Fibroblast of the aortic adventitia (primary cell): ENCODE results near the gene HSD17B11. TPM values are rescaled to one million over a fixed set of nuclear protein-coding genes. Genes with fewer than 3 reads are reported as not detected.

Experiments
- DNase-seq: peaks from one replicate; pipeline ENCODE4 v3.0.0-alpha.2; 2010; ENCODE audit warnings: low read depth
- H3K4me3 ChIP-seq: 2 replicates; pipeline ENCODE4 v1.5.1; 2011; ENCODE audit warnings: low read depth, mild to moderate bottlenecking, control low read depth, low read length, moderate library complexity
- total RNA-seq: library from RNA; depleted of rRNA; stranded (reverse); fragments of >200 nt; gene quantifications from 2 replicates; pipeline ENCODE4 v1.2.3, GENCODE V29; 2012; ENCODE audit warnings: low replicate concordance
- TF ChIP-seq, protein P1 (sequence below): IDR thresholded peaks from 2 replicates; pipeline ENCODE4 v1.5.1; 2011; ENCODE audit warnings: mild to moderate bottlenecking, low read length, control low read depth, inconsistent platforms; ENCODE audit not compliant: insufficient read depth

Gene HSD17B11
- total RNA-seq, 1 donor = 46.8 TPM

DNA sequence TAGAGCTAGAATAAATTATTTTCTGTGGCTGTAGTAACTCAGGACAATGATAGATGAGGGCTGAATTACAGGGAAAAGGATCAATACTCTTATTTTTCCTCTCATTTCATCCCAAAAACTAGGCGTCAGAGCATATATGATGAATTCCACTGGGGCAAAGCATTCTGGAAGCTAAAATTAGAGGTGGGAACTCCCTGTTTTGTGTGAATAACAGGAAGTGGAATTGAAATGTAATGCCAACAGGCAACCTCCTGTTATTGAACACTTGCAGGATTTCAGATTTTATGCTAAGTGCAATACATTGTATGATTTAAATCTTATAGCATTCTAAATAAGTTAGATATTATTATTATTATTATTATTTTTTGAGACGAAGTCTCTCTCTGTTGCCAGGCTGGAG, 20.9 kb downstream of the HSD17B11 start:
- no peak overlapping the region for H3K4me3 ChIP-seq
- DNase-seq = no peak
- TF ChIP-seq, protein P1, sequence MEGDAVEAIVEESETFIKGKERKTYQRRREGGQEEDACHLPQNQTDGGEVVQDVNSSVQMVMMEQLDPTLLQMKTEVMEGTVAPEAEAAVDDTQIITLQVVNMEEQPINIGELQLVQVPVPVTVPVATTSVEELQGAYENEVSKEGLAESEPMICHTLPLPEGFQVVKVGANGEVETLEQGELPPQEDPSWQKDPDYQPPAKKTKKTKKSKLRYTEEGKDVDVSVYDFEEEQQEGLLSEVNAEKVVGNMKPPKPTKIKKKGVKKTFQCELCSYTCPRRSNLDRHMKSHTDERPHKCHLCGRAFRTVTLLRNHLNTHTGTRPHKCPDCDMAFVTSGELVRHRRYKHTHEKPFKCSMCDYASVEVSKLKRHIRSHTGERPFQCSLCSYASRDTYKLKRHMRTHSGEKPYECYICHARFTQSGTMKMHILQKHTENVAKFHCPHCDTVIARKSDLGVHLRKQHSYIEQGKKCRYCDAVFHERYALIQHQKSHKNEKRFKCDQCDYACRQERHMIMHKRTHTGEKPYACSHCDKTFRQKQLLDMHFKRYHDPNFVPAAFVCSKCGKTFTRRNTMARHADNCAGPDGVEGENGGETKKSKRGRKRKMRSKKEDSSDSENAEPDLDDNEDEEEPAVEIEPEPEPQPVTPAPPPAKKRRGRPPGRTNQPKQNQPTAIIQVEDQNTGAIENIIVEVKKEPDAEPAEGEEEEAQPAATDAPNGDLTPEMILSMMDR = no peak

DNA sequence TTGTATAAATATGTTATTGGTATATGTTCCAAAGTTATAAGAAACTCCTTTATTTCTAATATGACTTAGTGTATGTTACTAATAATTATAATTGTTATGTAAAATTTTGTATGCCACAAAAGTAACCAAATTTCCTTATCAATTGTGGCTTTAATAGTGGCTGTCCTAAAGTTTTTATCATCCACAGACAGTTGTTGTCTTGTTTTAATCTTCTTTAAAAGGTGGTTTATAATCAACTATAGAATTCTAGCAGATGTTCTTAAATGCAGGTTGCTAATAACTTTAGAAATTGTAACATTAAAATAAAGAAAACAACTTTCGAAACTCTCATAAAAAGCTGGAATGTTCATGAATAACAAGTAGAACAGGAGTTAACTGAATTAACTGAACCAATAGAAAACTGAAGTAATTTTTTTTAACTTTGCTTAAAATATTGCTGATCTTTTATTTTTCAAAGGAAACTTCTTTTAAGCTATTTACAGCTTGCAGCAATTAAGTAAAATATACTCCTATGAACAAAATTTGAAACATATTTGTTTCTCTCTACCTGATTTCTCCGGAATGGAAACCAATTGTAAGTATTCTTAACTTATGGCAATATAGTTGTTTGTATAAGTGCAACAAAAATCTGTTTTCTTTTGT, 24.3 kb downstream of the HSD17B11 start:
- no peak for DNase-seq
- no peak overlapping the region for H3K4me3 ChIP-seq
- TF ChIP-seq, protein P1 = no peak

- TF ChIP-seq, protein P1 = no peak
- no peak for DNase-seq
Observed at GRCh38 chr4:87365348-87365747, 25.6 kb downstream of the HSD17B11 start.

DNA sequence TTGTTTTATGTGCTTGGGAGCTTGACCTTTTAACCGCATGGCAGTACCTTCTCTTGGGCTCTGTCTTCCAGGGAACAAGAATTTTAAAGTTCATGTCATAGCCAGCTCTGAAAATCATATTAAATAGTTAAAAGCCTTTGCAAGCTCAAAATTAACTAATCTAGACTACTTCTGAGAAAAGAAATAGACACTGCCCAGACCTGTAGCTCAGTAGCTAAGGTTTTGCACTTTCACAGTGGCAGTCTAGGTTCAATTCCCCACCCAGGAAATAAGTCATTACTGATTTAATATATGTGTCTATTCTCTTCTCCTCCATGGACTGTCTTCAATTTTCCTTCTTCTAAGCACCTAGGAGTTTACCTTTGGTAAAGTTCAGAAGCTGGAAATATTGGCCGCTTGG, 27.4 kb downstream of the HSD17B11 start:
- peak; percentile 37 for DNase-seq
- TF ChIP-seq, protein P1 = no peak
- no peak overlapping the region for H3K4me3 ChIP-seq

More at GRCh38 chr4:87365348-87365747, 25.6 kb downstream of the HSD17B11 start:
- H3K4me3 ChIP-seq = no peak overlapping the region

DNA sequence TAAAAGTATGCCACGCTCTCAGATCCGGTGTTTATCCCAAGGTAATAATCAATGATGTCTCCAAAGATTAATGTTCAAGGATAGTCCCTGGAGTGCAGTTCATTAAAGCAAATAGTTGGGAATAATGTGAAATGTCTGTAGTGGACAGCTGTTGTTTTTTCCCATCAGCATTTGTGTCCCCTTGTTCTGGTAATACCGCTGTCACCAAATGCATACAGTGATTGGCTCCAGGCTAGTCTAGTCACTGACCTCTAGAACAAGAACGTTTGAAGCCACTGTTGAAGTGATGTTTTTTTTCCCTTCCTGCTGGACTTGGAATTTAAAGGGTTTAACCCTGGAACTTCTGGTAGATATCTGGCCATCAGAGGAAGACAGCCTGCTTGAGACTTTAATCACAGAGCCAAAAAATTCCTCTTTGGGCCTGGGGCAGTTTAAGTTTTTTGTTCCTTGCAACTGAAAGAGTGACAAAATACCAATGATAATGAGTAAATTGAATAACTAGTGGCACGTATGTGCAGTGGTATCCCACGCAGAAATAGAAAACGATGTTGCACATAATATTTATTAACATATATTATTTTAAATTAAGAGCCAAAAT, 30.6 kb downstream of the HSD17B11 start:
- TF ChIP-seq, protein P1 = no peak
- no peak for DNase-seq

GRCh38 chr4:87359258-87359657, 31.7 kb downstream of the HSD17B11 start:
- no peak for DNase-seq
- no peak overlapping the region for H3K4me3 ChIP-seq
- TF ChIP-seq, protein P1 = no peak

More for the DNA sequence above, 30.6 kb downstream of the HSD17B11 start:
- no peak overlapping the region for H3K4me3 ChIP-seq
